ENCODE results near the gene CDK5. TPM values are rescaled to one million over a fixed set of nuclear protein-coding genes. Genes with fewer than 3 reads are reported as not detected.

Gene CDK5
- total and polyA plus RNA-seq, 10 of the 15 experiments (the other 5 are each of a cell fraction or from before 2014, with no cell fraction given) = 1.5 to 33.4 (median 21.6) TPM

- ChIA-PET CTCF (no interaction called here), POLR2A (no interaction called here), SMC1A (ENCODE audit: uncharacterized antibody, unreplicated experiment) (no interaction called here), RAD21 (ENCODE audit: unreplicated experiment) (no interaction called here)
- TF ChIP-seq, protein P1, sequence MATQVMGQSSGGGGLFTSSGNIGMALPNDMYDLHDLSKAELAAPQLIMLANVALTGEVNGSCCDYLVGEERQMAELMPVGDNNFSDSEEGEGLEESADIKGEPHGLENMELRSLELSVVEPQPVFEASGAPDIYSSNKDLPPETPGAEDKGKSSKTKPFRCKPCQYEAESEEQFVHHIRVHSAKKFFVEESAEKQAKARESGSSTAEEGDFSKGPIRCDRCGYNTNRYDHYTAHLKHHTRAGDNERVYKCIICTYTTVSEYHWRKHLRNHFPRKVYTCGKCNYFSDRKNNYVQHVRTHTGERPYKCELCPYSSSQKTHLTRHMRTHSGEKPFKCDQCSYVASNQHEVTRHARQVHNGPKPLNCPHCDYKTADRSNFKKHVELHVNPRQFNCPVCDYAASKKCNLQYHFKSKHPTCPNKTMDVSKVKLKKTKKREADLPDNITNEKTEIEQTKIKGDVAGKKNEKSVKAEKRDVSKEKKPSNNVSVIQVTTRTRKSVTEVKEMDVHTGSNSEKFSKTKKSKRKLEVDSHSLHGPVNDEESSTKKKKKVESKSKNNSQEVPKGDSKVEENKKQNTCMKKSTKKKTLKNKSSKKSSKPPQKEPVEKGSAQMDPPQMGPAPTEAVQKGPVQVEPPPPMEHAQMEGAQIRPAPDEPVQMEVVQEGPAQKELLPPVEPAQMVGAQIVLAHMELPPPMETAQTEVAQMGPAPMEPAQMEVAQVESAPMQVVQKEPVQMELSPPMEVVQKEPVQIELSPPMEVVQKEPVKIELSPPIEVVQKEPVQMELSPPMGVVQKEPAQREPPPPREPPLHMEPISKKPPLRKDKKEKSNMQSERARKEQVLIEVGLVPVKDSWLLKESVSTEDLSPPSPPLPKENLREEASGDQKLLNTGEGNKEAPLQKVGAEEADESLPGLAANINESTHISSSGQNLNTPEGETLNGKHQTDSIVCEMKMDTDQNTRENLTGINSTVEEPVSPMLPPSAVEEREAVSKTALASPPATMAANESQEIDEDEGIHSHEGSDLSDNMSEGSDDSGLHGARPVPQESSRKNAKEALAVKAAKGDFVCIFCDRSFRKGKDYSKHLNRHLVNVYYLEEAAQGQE (IDR thresholded peaks at IDR 0.05; ENCODE audit: low read depth, low read length) = no peak
- TF ChIP-seq DPF2 (IDR thresholded peaks at IDR 0.05) (no peak), TCF7 (IDR thresholded peaks at IDR 0.05; ENCODE audit: borderline replicate concordance) (no peak), HDAC2 (IDR thresholded peaks at IDR 0.05) (no peak), POLR2AphosphoS2 (IDR thresholded peaks at IDR 0.05; ENCODE audit: low read depth, low read length) (no peak), TCF3 (IDR thresholded peaks at IDR 0.05; ENCODE audit: borderline replicate concordance, insufficient read depth, low read depth, low read length) (no peak), CHD4 (IDR thresholded peaks at IDR 0.05) (no peak), MYC (IDR thresholded peaks at IDR 0.05; ENCODE audit: insufficient read depth, insufficient read length, insufficient replicate concordance, low read length, severe bottlenecking) (no peak), PRDM15 (CRISPR knock-in tag; IDR thresholded peaks at IDR 0.05) (no peak)
- TF ChIP-seq, protein P2, sequence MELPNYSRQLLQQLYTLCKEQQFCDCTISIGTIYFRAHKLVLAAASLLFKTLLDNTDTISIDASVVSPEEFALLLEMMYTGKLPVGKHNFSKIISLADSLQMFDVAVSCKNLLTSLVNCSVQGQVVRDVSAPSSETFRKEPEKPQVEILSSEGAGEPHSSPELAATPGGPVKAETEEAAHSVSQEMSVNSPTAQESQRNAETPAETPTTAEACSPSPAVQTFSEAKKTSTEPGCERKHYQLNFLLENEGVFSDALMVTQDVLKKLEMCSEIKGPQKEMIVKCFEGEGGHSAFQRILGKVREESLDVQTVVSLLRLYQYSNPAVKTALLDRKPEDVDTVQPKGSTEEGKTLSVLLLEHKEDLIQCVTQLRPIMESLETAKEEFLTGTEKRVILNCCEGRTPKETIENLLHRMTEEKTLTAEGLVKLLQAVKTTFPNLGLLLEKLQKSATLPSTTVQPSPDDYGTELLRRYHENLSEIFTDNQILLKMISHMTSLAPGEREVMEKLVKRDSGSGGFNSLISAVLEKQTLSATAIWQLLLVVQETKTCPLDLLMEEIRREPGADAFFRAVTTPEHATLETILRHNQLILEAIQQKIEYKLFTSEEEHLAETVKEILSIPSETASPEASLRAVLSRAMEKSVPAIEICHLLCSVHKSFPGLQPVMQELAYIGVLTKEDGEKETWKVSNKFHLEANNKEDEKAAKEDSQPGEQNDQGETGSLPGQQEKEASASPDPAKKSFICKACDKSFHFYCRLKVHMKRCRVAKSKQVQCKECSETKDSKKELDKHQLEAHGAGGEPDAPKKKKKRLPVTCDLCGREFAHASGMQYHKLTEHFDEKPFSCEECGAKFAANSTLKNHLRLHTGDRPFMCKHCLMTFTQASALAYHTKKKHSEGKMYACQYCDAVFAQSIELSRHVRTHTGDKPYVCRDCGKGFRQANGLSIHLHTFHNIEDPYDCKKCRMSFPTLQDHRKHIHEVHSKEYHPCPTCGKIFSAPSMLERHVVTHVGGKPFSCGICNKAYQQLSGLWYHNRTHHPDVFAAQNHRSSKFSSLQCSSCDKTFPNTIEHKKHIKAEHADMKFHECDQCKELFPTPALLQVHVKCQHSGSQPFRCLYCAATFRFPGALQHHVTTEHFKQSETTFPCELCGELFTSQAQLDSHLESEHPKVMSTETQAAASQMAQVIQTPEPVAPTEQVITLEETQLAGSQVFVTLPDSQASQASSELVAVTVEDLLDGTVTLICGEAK (IDR thresholded peaks at IDR 0.05; ENCODE audit: borderline replicate concordance) = no peak
- TF ChIP-seq, protein P3, sequence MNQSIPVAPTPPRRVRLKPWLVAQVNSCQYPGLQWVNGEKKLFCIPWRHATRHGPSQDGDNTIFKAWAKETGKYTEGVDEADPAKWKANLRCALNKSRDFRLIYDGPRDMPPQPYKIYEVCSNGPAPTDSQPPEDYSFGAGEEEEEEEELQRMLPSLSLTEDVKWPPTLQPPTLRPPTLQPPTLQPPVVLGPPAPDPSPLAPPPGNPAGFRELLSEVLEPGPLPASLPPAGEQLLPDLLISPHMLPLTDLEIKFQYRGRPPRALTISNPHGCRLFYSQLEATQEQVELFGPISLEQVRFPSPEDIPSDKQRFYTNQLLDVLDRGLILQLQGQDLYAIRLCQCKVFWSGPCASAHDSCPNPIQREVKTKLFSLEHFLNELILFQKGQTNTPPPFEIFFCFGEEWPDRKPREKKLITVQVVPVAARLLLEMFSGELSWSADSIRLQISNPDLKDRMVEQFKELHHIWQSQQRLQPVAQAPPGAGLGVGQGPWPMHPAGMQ (IDR thresholded peaks at IDR 0.05; ENCODE audit: borderline replicate concordance) = no peak
- no peak overlapping the region for H3K27ac ChIP-seq (ENCODE audit: control insufficient read depth, insufficient read depth)
- H3K27me3 ChIP-seq (replicated peaks in 1 of 2; ENCODE audit: control insufficient read depth in 2 of 2, insufficient read depth in 2 of 2, low read length in 1 of 2) = no peaks in the 10 kb centered on the region
- H3K36me3 ChIP-seq (ENCODE audit: control insufficient read depth in 2 of 2, insufficient read depth in 2 of 2, low read length in 1 of 2) = peaks cover 11 to 16% of the 10 kb centered on the region in 2 experiments; a peak in 3 of 4 replicates
- H2AFZ ChIP-seq (ENCODE audit: control insufficient read depth, low read depth, low read length) = no peak overlapping the region
- no peak for FAIRE-seq
- peaks cover 7% of the 10 kb centered on the region for H3K4me1 ChIP-seq (ENCODE audit: control insufficient read depth, insufficient read depth, low read length)
- intact Hi-C loops (cut with micrococcal nuclease; ENCODE audit: unreplicated experiment) (no loop called here), in situ Hi-C loops (cut with MboI) (no loop called here)
- peaks cover 13% of the 10 kb centered on the region for H3K79me2 ChIP-seq (ENCODE audit: control insufficient read depth, insufficient read depth, low read length)
- no peaks in the 10 kb centered on the region for H4K20me1 ChIP-seq (ENCODE audit: control insufficient read depth, insufficient read depth)
- H3K4me3 ChIP-seq = no peak overlapping the region
- no TSS peak for BruUV-seq (replicated peaks)
- H3K9me3 ChIP-seq (replicated peaks; ENCODE audit: control insufficient read depth, insufficient read depth, low read length) = no peaks in the 10 kb centered on the region
- no peak overlapping the region for H3K4me2 ChIP-seq (ENCODE audit: control insufficient read depth, insufficient read depth)
- no peak for DNase-seq (ENCODE audit: low read depth, low spot score)
- no peak for ATAC-seq
- no peak overlapping the region for H3K9ac ChIP-seq (ENCODE audit: control insufficient read depth, insufficient read depth, low read length)
- 87% methylated on average over 14 of the region's 14 CpGs for WGBS (ENCODE audit: insufficient coverage, insufficient replicate concordance, low lambda C conversion rate, missing lambda C conversion rate)
Observed at GRCh38 chr7:151065516-151065915, 7.8 kb upstream of the CDK5 start.
